Non-pigmented ciliary epithelial cell (primary cell): ENCODE results near the gene DHX29.
A peak's percentile ranks its signal among the peaks of the same experiment; 100 is the strongest.

Experiments
- DNase-seq: peaks from one replicate; pipeline ENCODE4 v3.0.0-alpha.2; 2010; ENCODE audit warnings: low read depth

Gene DHX29

GRCh38 chr5:55232985-55233928 lies 74.2 kb downstream of the DHX29 start, which contains the start of gene CCNO:
Gene CCNO (minus strand): TSS chr5:55233608. CDS start chr5:55233523, 85 bp downstream.
- peak; percentile 35 for DNase-seq

- DNase-seq: no peak
Observed at GRCh38 chr5:55232271-55232984, 75.1 kb downstream of the DHX29 start.

GRCh38 chr5:55231919-55232270 lies 75.6 kb downstream of the DHX29 start:
- no peak for DNase-seq

GRCh38 chr5:55231029-55231918 lies 76.2 kb downstream of the DHX29 start:
- DNase-seq: no peak

- no peak for DNase-seq
Observed at GRCh38 chr5:55230086-55230629, 77.3 kb downstream of the DHX29 start.

GRCh38 chr5:55227664-55228430 lies 79.6 kb downstream of the DHX29 start:
- DNase-seq: no peak

- DNase-seq: no peak
Observed at GRCh38 chr5:55226934-55227663, 80.4 kb downstream of the DHX29 start, which contains the start of gene MCIDAS. Gene MCIDAS (minus strand): TSS chr5:55227315. CDS start chr5:55227138, 177 bp downstream.

GRCh38 chr5:55226027-55226933 lies 81.2 kb downstream of the DHX29 start:
- DNase-seq: no peak

GRCh38 chr5:55225346-55225745 lies 82.1 kb downstream of the DHX29 start:
- no peak for DNase-seq

GRCh38 chr5:55223812-55224240 lies 83.7 kb downstream of the DHX29 start:
- no peak for DNase-seq

GRCh38 chr5:55222985-55223811 lies 84.3 kb downstream of the DHX29 start:
- no peak for DNase-seq

- DNase-seq: no peak
Observed at GRCh38 chr5:55222092-55222984, 85.2 kb downstream of the DHX29 start.

- DNase-seq: no peak
Observed at GRCh38 chr5:55220433-55221185, 86.9 kb downstream of the DHX29 start.

- no peak for DNase-seq
Observed at GRCh38 chr5:55219770-55220169, 87.7 kb downstream of the DHX29 start.

- no peak for DNase-seq
Observed at GRCh38 chr5:55218967-55219366, 88.5 kb downstream of the DHX29 start.

GRCh38 chr5:55211184-55211874 lies 96.2 kb downstream of the DHX29 start:
- DNase-seq: no peak
